ENCODE data around the gene BRI3BP.
"Not testable (repeated sequence)": the region's sequence is repeated elsewhere in the genome, so short reads cannot be mapped to it uniquely, and the experiment has no call there.

BRI3BP gene

GRCh38 chr12:125069616-125070015, 76.2 kb downstream of the BRI3BP start:
- no peak for DNase-seq

- no peak for DNase-seq
Observed at GRCh38 chr12:125070112-125070511, 76.7 kb downstream of the BRI3BP start.

DNA sequence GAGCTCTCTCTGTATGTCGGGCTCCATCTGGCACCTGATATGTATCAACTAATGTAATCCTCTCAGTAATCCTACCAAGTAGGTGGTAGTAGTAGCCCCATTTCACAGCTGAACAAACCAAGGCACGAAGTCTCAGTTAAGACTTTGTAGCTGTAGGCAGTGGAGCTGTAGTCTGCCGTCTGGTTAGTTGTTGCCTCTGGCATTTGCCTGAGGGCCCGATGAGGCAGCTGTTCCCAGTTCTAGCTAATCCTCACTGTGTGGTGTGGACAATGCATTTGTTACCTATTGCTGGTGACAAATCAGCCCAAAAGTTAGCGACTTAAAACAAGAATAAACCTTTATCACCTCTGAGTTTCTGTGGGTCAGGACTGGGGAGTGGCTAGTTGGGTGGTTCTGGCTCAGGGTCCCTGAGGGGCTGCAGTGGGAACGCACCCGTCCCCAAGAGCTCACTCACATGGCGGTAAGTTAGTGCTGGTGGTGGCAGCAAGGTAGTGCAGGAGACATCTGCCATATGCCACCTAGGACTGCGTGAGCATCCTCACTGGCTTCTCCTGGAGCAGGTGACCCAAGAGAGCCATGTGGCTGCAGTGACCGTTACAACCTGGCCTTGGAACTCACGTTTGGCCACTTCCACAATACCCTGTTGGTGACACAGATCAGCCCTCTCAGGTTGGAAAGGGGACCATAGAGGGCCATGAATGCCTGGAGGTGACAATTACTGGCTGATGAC, 77.4 kb downstream of the BRI3BP start:
- DNase-seq = no peak

- no peak for DNase-seq
Observed at GRCh38 chr12:125071456-125071855, 78.0 kb downstream of the BRI3BP start.

DNA sequence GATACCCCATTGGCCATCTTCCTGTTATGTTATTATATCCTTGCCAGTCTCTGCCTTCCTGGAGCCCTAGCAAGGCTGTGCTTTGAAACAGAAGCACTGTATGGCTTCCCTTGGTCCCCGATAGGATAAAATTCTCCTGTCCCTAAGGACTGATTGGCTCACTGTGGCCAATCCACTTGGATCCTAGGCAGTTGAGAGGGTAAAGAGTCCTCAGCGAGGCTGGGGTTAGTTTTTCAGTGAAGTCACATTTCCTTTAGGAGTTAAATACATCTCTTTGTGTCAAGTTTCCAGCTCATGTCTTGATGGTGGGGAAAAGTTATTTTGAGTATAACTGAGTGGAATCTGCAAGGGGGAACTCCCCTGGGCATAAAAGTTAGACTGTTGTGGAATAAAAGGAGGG, 79.1 kb downstream of the BRI3BP start:
- DNase-seq = no peak

DNA sequence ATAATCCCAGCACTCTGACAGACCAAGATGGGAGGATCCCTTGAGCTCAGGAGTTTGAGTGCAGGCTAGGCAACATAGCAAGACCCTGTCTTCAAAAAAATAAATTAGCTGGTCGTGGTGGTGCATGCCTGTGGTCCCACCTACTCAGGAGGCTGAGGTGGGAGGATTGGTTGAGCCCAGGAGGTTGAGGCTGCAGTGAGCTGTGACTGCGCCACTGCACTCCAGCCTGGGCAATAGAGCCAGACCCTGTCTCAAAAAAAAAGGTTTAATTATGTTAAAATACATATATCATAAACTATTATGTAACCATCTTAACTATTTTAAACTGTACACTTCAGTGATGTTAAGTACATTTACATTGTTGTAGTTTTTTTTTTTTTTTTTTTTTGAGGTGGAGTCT, 80.8 kb downstream of the BRI3BP start:
- not testable (repeated sequence) for DNase-seq

DNA sequence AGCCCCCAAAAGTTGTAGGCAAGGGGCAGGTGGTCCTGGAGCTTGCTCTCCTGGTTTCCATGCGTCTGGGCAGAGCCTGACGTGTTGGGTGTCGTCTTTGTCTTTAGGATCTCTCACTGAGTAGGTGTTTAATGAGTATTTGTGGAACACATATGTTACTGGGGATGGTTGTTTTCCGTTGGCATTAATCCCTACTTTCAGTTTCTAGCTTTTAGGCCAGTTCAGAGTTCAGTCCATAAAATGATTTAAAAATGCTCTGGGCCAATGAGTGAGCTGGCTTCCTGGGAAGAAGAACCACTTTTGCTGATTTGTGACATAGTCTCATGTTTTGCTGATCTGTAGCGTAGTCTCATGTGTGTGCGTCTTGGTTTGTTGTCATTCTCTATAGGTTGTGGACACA, 82.7 kb downstream of the BRI3BP start:
- no peak for DNase-seq

DNA sequence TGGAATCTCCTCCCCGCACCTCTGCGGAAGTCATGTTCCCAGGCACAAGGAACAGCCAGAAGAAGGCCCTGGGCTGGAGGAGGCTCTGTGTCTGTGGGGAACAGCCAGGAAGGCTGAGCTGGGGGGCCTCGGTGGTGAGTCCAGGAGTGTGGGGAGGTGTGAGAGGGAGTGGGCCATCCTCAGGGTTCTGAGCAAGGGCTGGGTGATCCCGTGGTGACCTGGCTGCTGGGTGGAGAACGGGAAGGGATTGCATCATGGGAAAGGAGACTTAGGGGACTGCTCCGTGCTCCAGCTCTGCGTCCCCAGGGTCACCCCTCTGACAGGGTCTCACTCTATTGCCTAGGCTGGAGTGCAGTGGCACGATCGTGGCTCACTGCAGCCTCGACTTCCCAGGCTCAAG, 85.6 kb downstream of the BRI3BP start:
- no peak for DNase-seq

GRCh38 chr12:125079648-125080645, 86.5 kb downstream of the BRI3BP start:
- no peak for DNase-seq
